ENCODE measurements around the gene MBNL1. TPM values are rescaled to one million over a fixed set of nuclear protein-coding genes. Genes with fewer than 3 reads are reported as not detected.

Gene MBNL1
- total and polyA plus RNA-seq, 2 of the 4 experiments (the other 2 are of a cell fraction) = 127 to 664 TPM

DNA sequence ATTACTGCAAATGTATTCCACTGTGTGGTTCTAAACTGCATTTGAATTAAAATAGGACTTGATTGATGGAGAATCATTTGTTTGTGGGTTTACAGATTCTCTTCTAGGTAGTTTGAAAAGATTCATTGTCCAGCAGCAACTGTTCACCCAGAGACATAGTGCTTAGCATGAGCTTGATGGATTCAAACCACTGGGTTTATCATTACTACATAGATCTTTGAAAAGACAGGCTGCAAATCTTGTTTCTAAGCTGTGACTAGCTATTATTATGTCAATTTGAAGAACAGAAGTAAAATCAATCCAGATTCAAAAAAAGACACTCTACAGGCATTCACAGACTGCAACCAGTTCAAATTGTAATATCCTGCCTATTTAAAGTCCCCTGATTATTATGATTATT is 49.8 kb downstream of the MBNL1 start:
- DNase-seq (no peak), ATAC-seq (ENCODE audit: low read depth) (no peak)
- no peak overlapping the region; the same call in 1 of the 2 replicates for H3K9ac ChIP-seq (ENCODE audit: low read depth, low read length)
- H3K27ac ChIP-seq (ENCODE audit: insufficient read depth, low read length) = peak overlapping the region; percentile 5; the same call in 1 of the 2 replicates
- intact Hi-C loops (cut with micrococcal nuclease) = no loop called here
- H3K4me3 ChIP-seq (ENCODE audit: insufficient read depth, low read depth, low read length) = no peak overlapping the region
- peak overlapping the region in 1 of 2 experiments; percentile 40; a peak in 1 of 4 replicates for H4K8ac ChIP-seq (ENCODE audit: low read depth in 2 of 2, low read length in 2 of 2)
- no peaks in the 10 kb centered on the region for H3K9me1 ChIP-seq (ENCODE audit: insufficient read depth, low read length)
- H3K79me1 ChIP-seq (ENCODE audit: low read depth in 1 of 2, low read length in 2 of 2) = peaks cover 5 to 55% of the 10 kb centered on the region in 2 experiments; a peak in 3 of 4 replicates
- H3K4me2 ChIP-seq (ENCODE audit: low read depth, low read length) = peak overlapping the region; percentile 48; the same call in 1 of the 2 replicates
- H3K4me1 ChIP-seq (ENCODE audit: control insufficient read depth, insufficient read depth, low read length) = peaks cover 14% of the 10 kb centered on the region
- ChIA-PET CTCF (interaction anchor here (1.3 kb wide), 1 partner anchor 13 kb away, joined by 3 read pairs; no protein-coding TSS in a partner anchor), POLR2A (ENCODE audit: unreplicated experiment) (interaction anchor here (0.6 kb wide), 1 partner anchor 174 kb away, joined by 5 read pairs; no protein-coding TSS in a partner anchor)
- no peak overlapping the region for H4K5ac ChIP-seq (ENCODE audit: low read depth, low read length)
- peak overlapping the region; percentile 21 for H2BK20ac ChIP-seq (ENCODE audit: low read depth, low read length)
- no peaks in the 10 kb centered on the region; the same call in 1 of the 2 replicates for H3K36me3 ChIP-seq (ENCODE audit: control insufficient read depth, insufficient read depth, low read length)
- no peak overlapping the region for H2AK9ac ChIP-seq (replicated peaks; ENCODE audit: low read depth, low read length, poor library complexity)
- TF ChIP-seq, protein P1, sequence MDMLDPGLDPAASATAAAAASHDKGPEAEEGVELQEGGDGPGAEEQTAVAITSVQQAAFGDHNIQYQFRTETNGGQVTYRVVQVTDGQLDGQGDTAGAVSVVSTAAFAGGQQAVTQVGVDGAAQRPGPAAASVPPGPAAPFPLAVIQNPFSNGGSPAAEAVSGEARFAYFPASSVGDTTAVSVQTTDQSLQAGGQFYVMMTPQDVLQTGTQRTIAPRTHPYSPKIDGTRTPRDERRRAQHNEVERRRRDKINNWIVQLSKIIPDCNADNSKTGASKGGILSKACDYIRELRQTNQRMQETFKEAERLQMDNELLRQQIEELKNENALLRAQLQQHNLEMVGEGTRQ (IDR thresholded peaks at IDR 0.05; ENCODE audit: low read depth, low read length) = no peak
- TF ChIP-seq CEBPB (IDR thresholded peaks at IDR 0.05; ENCODE audit: low read depth, low read length) = no peak
- no peak for TF ChIP-seq BHLHE40 (IDR thresholded peaks at IDR 0.05; ENCODE audit: low read depth, low read length)
- TF ChIP-seq MXI1 (IDR thresholded peaks at IDR 0.05; ENCODE audit: borderline replicate concordance, low read depth, low read length) = no peak
- TF ChIP-seq FOS (IDR thresholded peaks at IDR 0.05; ENCODE audit: low read depth, low read length) = no peak
- TF ChIP-seq MAZ (IDR thresholded peaks at IDR 0.05; ENCODE audit: borderline replicate concordance, low read depth, low read length) = no peak
- no peak for TF ChIP-seq RFX5 (IDR thresholded peaks at IDR 0.05; ENCODE audit: low read depth, low read length)
- TF ChIP-seq CHD1 (IDR thresholded peaks at IDR 0.05; ENCODE audit: low read depth, low read length) = no peak
- TF ChIP-seq, protein P2, sequence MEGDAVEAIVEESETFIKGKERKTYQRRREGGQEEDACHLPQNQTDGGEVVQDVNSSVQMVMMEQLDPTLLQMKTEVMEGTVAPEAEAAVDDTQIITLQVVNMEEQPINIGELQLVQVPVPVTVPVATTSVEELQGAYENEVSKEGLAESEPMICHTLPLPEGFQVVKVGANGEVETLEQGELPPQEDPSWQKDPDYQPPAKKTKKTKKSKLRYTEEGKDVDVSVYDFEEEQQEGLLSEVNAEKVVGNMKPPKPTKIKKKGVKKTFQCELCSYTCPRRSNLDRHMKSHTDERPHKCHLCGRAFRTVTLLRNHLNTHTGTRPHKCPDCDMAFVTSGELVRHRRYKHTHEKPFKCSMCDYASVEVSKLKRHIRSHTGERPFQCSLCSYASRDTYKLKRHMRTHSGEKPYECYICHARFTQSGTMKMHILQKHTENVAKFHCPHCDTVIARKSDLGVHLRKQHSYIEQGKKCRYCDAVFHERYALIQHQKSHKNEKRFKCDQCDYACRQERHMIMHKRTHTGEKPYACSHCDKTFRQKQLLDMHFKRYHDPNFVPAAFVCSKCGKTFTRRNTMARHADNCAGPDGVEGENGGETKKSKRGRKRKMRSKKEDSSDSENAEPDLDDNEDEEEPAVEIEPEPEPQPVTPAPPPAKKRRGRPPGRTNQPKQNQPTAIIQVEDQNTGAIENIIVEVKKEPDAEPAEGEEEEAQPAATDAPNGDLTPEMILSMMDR (conservative IDR thresholded peaks at IDR 0.05; ENCODE audit: low read depth, low read length) = no peak
- no peak for TF ChIP-seq SMC3 (IDR thresholded peaks at IDR 0.05; ENCODE audit: low read depth, low read length)
- TF ChIP-seq NFE2L2 (IDR thresholded peaks at IDR 0.05; ENCODE audit: low read depth, low read length) = no peak
- TF ChIP-seq RCOR1 (IDR thresholded peaks at IDR 0.05; ENCODE audit: insufficient replicate concordance, low read length) = no peak
- TF ChIP-seq MAFK (IDR thresholded peaks at IDR 0.05; ENCODE audit: low read depth, low read length) = no peak
- no peak for TF ChIP-seq RAD21 (IDR thresholded peaks at IDR 0.05; ENCODE audit: low read length)
- TF ChIP-seq POLR2A (IDR thresholded peaks at IDR 0.05; ENCODE audit: low read depth, low read length) = no peak
- TF ChIP-seq, protein P3, sequence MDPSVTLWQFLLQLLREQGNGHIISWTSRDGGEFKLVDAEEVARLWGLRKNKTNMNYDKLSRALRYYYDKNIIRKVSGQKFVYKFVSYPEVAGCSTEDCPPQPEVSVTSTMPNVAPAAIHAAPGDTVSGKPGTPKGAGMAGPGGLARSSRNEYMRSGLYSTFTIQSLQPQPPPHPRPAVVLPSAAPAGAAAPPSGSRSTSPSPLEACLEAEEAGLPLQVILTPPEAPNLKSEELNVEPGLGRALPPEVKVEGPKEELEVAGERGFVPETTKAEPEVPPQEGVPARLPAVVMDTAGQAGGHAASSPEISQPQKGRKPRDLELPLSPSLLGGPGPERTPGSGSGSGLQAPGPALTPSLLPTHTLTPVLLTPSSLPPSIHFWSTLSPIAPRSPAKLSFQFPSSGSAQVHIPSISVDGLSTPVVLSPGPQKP (IDR thresholded peaks at IDR 0.05; ENCODE audit: borderline replicate concordance, low read depth, low read length) = no peak
- H4K91ac ChIP-seq (ENCODE audit: insufficient read depth, low read depth, low read length) = 0 out of 2 replicates have a peak overlapping the region, but pooled peaks have one; percentile 38
- dilution Hi-C loops (cut with HindIII; ENCODE audit: low sequenced_read_pairs, unreplicated experiment) = no loop called here
- H2AK5ac ChIP-seq (ENCODE audit: low read depth, low read length) = no peak overlapping the region
- peak overlapping the region; percentile 51; the same call in 1 of the 2 replicates for H3K4ac ChIP-seq (ENCODE audit: low read depth, low read length)
- no TSS peak for BruUV-seq (replicated peaks)
- no peak overlapping the region for H3K56ac ChIP-seq (ENCODE audit: extremely low read depth, insufficient read depth, low read length)
- H3K9me3 ChIP-seq (ENCODE audit: control insufficient read depth, insufficient read depth, low read length) = no peaks in the 10 kb centered on the region
- H3K14ac ChIP-seq (replicated peaks; ENCODE audit: low read depth, low read length) = peak overlapping the region; percentile 33; the same call in 1 of the 2 replicates
- H4K20me1 ChIP-seq (ENCODE audit: insufficient read depth, low read length) = peaks cover 36% of the 10 kb centered on the region; the same call in 1 of the 2 replicates
- peak overlapping the region; percentile 40; the same call in 1 of the 2 replicates for H3K18ac ChIP-seq (ENCODE audit: low read depth, low read length)
- H2BK5ac ChIP-seq (ENCODE audit: low read depth, low read length, poor library complexity, severe bottlenecking) = peak overlapping the region; percentile 90
- peak overlapping the region; percentile 69; the same call in 1 of the 2 replicates for H3K23ac ChIP-seq (ENCODE audit: low read depth, low read length)
- peak overlapping the region; percentile 24; the same call in 1 of the 2 replicates for H2BK120ac ChIP-seq (ENCODE audit: low read depth, low read length)
- in situ Hi-C loops (cut with MboI; ENCODE audit: low sequenced_read_pairs) = no loop called here
- H2BK15ac ChIP-seq (ENCODE audit: low read depth, low read length) = peak overlapping the region; percentile 54; the same call in 1 of the 3 replicates
- H2AFZ ChIP-seq (replicated peaks; ENCODE audit: low read length, poor library complexity) = no peak overlapping the region
- H3K27me3 ChIP-seq (ENCODE audit: control insufficient read depth, insufficient read depth, low read length) = no peaks in the 10 kb centered on the region
